GM21528 (cell line): Measurements from ENCODE around the gene MPV17L2.
"Not testable (repeated sequence)": the region's sequence is repeated elsewhere in the genome, so short reads cannot be mapped to it uniquely, and the experiment has no call there.

Experiments used
- ATAC-seq: cut with Tn5 transposase; IDR thresholded peaks from one replicate; pipeline ENCODE4 v1.9.1; 2021; ENCODE audit warnings: mild to moderate bottlenecking, moderate library complexity; ENCODE audit not compliant: unreplicated experiment, low FRiP score

Gene MPV17L2

GRCh38 chr19:18185538-18185937 lies 7.5 kb upstream of the MPV17L2 start:
- no peak for ATAC-seq

DNA sequence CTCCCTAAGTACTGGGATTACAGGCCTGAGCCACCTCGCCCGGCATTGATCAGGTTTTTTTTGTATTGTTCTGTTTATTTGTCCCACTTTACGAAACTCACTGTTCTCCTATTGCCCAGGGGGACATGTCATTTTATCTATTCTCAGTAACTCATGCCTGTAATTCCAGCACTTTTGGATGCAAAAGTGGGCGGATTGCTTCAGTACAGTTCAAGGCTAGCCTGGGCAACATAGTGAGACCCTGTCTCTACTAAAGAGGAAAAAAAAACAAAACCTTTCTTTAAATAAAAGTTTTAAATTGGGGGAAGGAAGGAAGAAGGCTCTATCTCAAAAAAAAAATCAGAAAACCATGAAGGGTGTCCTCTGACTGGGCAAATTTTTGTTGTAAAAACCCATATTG lies 2.7 kb upstream of the MPV17L2 start:
- no peak for ATAC-seq

- no peak for ATAC-seq
These were observed 1.4 kb upstream of the MPV17L2 start for GRCh38 chr19:18191640-18192062.

DNA sequence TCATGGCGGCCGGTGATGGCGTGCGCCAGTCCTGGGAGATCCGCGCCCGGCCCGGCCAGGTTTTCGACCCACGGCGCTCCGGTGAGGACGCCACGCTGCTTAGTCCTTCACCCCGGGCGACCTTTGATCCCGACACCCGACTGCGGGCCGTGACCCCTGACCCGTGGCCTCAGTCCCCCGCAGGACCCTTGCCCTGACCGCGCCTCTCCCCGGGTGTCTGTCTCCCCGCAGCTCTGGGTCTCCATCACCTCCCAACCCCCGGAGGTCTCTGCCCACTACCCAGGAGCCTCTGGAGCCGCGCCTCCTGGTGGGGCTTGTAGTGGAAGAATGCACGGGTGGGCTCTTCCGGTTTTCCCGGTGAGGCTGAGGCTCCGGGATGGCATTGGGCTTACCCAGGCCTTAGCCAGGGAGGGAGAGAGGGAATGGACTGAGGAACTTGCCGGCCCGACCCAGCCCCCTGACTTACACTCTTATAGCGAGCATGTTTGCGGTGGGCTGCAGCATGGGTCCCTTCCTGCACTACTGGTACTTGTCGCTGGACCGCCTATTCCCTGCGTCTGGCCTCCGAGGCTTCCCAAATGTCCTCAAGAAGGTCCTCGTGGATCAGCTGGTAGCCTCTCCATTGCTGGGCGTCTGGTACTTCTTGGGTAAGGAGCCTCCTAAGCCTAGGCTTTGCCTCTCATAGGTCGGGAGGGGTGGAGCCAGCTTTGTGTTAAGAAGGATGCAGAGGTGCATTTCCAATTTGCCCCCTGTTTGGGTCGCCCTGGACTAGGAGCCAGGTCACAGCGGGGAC lies 566 bp downstream of the MPV17L2 start:
- ATAC-seq = peak; percentile 20

DNA sequence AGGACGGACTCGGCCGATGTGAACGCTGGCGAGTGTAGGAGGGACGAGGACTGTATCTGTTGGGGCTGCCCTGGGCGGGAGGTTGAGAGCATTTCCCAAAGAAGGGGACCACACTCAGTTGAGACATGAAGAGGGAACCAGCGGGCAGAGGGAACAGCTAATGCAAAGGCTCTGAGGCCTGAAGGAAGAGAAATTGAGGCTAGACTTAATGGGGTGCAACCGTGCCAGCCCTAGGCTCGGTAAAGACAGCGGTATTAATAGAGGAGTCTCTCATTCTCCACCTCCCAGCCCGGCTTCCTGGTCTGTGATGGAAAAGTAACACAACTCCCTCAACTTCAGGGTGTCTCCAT lies 1.1 kb downstream of the MPV17L2 start:
- ATAC-seq = no peak

DNA sequence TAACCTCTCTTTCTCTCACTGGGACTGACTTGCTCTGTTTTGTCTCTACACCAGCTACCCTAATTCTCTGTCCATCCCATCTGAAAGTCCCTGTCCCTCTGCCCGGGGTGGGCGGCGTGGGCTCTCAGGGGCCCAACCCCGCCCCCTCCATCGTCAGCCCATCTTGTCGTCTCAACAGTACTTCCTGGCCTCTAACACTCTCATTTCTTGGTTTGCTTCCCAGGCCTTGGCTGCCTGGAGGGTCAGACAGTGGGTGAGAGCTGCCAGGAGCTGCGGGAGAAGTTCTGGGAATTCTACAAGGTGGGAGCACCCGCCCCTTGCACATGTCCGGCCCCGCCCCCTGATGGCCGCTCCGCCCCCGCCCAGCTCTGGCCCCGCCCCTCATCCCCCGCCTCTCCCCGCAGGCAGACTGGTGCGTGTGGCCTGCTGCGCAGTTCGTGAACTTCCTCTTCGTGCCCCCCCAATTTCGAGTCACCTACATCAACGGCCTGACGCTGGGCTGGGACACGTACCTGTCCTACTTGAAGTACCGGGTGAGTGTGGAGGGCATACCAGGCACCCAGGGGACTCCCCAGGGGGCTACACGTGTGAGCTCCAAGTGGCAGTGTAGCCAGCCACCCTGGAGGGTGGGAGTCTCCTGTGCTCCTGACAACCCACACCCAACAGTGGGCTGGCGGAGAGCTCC lies 1.7 kb downstream of the MPV17L2 start:
- no peak for ATAC-seq

DNA sequence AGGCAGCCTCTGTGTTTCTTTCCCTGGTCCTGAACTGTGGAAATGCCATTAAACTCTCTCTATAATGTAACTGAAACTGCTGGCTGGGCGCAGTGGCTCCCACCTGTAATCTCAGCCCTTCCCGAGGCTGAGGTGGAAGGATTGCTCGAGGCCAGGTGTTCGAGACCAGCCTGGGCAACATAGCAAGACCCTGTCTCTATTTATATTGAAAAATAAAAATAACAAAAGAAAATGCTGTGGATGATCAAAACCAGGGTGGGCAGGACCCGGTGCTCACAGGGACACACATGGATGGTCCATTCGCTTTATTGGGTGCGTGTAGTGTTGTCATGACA lies 3.5 kb downstream of the MPV17L2 start:
- ATAC-seq = no peak

DNA sequence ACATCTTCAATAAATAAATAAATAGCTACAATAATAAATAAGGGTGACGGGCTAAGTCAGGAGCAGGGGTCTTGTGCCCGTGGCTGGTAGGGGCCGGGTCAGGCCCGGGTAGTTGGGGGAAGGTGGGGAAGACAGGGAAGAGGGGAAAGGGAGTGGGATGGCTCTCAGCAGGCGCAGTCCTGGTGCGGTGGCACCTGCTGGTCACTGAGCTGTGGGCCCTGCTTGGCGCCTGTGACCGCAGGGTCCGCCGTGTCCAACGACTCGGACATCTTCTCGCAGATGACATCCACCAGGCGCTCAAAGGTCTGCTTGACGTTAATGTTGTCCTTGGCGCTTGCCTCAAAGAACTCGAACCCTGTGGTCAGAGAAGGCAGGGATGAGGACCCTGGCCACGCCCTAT lies 4.3 kb downstream of the MPV17L2 start:
- ATAC-seq = no peak

GRCh38 chr19:18197941-18198340 lies 4.9 kb downstream of the MPV17L2 start:
- no peak for ATAC-seq

DNA sequence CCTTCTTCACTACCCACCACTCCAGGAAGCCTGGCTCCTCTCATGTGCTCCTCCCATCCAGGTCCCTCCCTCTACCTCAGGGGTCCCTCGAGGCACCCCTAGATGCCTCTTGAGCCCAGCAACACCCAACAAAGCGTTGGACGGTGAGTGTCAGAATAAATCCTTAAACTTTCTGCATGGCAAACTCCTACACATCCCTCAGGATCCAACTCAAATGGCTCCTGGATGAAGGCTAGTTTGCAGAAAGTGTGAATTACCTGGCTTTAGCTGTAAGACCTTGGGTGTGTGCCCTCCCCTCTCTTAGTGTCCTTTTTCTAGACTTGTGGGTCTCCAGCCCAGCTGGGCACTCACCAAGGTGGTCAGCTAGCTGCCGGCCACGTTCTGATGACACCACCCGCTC lies 5.4 kb downstream of the MPV17L2 start:
- ATAC-seq = no peak

DNA sequence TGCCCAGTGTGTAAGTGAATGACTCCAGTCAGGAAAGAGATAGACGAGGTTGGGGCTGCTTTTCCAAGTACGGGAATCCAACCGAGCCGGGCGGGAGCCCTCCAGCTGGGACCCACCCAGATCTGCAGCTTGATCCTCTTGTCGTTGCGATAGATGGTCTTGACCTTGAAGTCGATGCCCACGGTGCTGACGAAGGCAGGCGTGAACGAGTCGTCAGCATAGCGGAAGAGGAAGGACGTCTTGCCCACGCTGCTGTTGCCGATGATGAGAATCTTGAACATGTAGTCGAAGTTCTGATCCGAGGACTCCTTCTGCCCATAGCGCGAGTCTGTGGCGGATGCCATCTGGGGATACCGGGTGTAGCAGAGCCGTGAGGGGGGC lies 9.4 kb downstream of the MPV17L2 start:
- ATAC-seq = no peak

DNA sequence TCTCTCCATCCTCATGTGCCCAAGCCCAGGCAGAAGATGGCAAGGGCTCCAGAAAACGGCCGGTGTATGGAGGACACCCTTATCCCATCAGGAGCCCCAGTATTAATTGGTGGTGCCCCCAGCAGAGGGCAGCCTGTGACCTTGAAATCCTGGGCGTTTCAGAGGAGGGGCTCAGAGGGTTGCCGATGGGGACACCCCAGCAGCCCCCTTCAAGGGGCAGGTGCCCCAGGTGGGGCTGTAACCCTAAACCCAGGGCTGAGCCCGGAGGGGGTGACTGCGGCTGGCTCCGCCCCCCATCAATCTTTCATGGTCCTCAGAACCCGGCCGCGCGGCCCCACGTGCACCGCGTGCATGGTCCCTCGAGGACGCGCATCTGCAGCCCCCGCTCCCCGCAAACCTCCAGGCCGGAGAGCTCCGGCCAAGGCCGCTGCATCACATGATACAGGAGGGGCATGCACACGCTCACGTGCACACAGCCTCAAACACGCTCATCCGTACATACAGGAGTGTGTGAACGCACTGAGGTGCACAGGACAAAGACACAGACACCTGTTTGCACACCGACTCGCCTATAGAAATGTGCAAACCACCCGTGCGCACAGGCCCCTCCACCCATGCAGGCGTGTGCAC lies 9.9 kb downstream of the MPV17L2 start:
- ATAC-seq = no peak

GRCh38 chr19:18203408-18203862 lies 10.4 kb downstream of the MPV17L2 start:
- no peak for ATAC-seq

- ATAC-seq = peak; percentile 86
These were observed 10.9 kb downstream of the MPV17L2 start, which contains the start of gene RAB3A for GRCh38 chr19:18203863-18204393. RAB3A (minus strand) TSS chr19:18204042; CDS start chr19:18202740, 1,302 bp downstream.

GRCh38 chr19:18204394-18205199 lies 11.6 kb downstream of the MPV17L2 start:
- ATAC-seq = peak; percentile 19

DNA sequence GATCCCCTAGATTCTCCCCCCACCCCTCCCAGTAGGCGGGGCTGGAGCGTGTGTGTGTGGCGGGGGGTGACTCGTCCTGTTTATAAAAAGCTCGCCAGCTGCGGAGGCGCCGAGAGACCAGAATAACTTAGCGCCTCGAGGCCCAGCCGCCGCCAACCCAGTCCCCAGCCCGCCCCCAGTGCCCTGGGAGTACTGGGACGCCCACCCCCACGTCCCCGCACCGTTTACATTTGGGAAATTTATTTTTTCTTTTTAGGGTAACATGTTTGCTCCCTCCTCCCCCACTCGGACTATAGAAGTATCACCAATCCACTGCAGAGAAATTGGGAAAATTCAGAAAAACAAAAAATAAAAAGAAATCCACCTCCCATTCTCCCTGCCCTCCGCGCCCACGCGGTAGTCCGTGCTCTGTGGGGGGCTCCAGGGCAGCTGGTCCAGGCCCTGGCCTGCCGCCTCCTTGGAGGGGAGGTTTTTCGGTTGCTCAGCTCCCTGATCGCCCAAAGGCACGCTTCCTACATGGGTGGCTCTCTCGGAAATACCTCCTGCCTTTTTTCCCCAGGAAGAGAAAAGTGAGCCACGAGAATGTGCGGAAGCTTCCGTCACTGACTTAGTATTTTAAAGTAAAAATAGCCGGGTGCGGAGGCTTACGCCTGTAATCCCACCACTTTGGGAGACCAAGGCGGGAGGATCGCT lies 12.3 kb downstream of the MPV17L2 start:
- no peak for ATAC-seq

- no peak for ATAC-seq
These were observed 13.0 kb downstream of the MPV17L2 start for GRCh38 chr19:18206018-18206417.

GRCh38 chr19:18208098-18208951 lies 15.3 kb downstream of the MPV17L2 start:
- no peak for ATAC-seq

DNA sequence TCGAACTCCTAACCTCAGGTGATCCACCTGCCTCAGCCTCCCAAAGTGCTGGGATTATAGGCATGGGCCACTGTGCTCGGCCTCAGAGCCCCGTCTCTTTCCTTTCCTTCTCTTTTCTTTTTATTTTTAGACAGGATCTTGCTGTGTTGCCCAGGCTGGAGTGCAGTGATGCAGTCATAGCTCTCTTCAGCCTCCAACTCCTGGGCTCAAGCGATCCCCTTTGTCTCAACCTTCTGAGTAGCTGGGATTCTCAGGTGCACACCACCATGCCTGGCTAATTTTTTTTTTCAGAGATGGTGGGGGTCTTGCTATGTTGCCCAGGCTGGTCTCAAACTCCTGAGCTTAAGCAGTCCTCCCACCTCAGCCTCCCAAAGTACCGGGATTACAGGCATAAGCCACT lies 16.9 kb downstream of the MPV17L2 start:
- ATAC-seq = not testable (repeated sequence)
